Upper lobe of right lung (tissue), 1 donor: ENCODE data around the gene KPNB1. TPM values are rescaled to one million over a fixed set of nuclear protein-coding genes. Genes with fewer than 3 reads are reported as not detected.

ENCODE experiments used
- ATAC-seq: fragments of 200-7000 bp; cut with Tn5 transposase; one replicate; pipeline ENCODE4 v1.9.1; 2020; ENCODE audit warnings: mild to moderate bottlenecking, moderate library complexity
- DNase-seq: peaks from one replicate; pipeline ENCODE4 v3.0.0-alpha.2; 2020
- H3K27ac ChIP-seq: fragments of 200-600 bp; one replicate; pipeline ENCODE4 v1.8.0; 2022
- H3K27me3 ChIP-seq: fragments of 200-600 bp; one replicate; pipeline ENCODE4 v1.8.0; 2022; ENCODE audit warnings: mild to moderate bottlenecking
- H3K36me3 ChIP-seq: fragments of 200-600 bp; one replicate; pipeline ENCODE4 v1.8.0; 2022
- H3K4me1 ChIP-seq: fragments of 200-600 bp; one replicate; pipeline ENCODE4 v1.8.0; 2022
- H3K4me3 ChIP-seq: fragments of 200-600 bp; one replicate; pipeline ENCODE4 v1.8.0; 2022; ENCODE audit warnings: mild to moderate bottlenecking
- H3K9me3 ChIP-seq: fragments of 200-600 bp; one replicate; pipeline ENCODE4 v1.8.0; 2022
- CTCF ChIP-seq: fragments of 200-600 bp; IDR thresholded peaks from one replicate; pipeline ENCODE4 v1.8.0; 2022; ENCODE audit warnings: antibody characterized with exemption
- intact Hi-C: fragments of 100-400 bp; cut with DNase I; formaldehyde crosslinking; loops from one replicate; pipeline ENCODE4 v1.11.0; 2022
- total RNA-seq: library from RNA; stranded (reverse); fragmentation: NEBNext Ultra II Directional; extraction: Animal tissue kit (Norgen Biotek cat#: 25700); gene quantifications from one replicate; pipeline ENCODE4 v1.2.1, GENCODE V29; 2021
- donor health status: DM: no; HTN: yes; CAD: no; lungs with severe emphysema.

The KPNB1 gene
- total RNA-seq, 1 donor from 2014 or later = 196 TPM

- Histone ChIP-seq H3K4me3 (no peak overlapping the region), H3K36me3 (no peaks in the 10 kb centered on the region), H3K27ac (no peak overlapping the region), H3K27me3 (peaks cover 53% of the 10 kb centered on the region), H3K4me1 (peaks cover 8% of the 10 kb centered on the region), H3K9me3 (no peaks in the 10 kb centered on the region)
- ATAC-seq (no peak), DNase-seq (peak; percentile 45)
- intact Hi-C loops = no loop called here
- TF ChIP-seq CTCF = no peak
These were observed 81.0 kb downstream of the KPNB1 start for GRCh38 chr17:47730681-47731080.

GRCh38 chr17:47731396-47731795, 81.7 kb downstream of the KPNB1 start:
- no peak for TF ChIP-seq CTCF
- DNase-seq (peak; percentile 12), ATAC-seq (no peak)
- no peaks in the 10 kb centered on the region for H3K9me3 ChIP-seq
- H3K27ac ChIP-seq = no peak overlapping the region
- no peaks in the 10 kb centered on the region for H3K36me3 ChIP-seq
- intact Hi-C loops = no loop called here
- peaks cover 46% of the 10 kb centered on the region for H3K27me3 ChIP-seq
- no peak overlapping the region for H3K4me3 ChIP-seq
- H3K4me1 ChIP-seq = peaks cover 8% of the 10 kb centered on the region

GRCh38 chr17:47732399-47733046, 82.8 kb downstream of the KPNB1 start:
- no peaks in the 10 kb centered on the region for H3K36me3 ChIP-seq
- ATAC-seq = no peak
- H3K4me3 ChIP-seq = no peak overlapping the region
- intact Hi-C loops = no loop called here
- peaks cover 8% of the 10 kb centered on the region for H3K4me1 ChIP-seq
- peaks cover 46% of the 10 kb centered on the region for H3K27me3 ChIP-seq
- no peak overlapping the region for H3K27ac ChIP-seq
- peak; percentile 51 for DNase-seq
- no peak for TF ChIP-seq CTCF
- no peaks in the 10 kb centered on the region for H3K9me3 ChIP-seq

- peak within 1 kb of the TSS; percentile 43 for H3K4me3 ChIP-seq
- peaks cover 46% of the 10 kb centered on the region for H3K27me3 ChIP-seq
- no peaks in the 10 kb centered on the region for H3K36me3 ChIP-seq
- ATAC-seq = peak; percentile 81
- TF ChIP-seq CTCF = peak; percentile 21
- peak; percentile 84 for DNase-seq
- H3K27ac ChIP-seq = peak within 1 kb of the TSS; percentile 24
- H3K9me3 ChIP-seq = no peaks in the 10 kb centered on the region
- intact Hi-C loops = no loop called here
- peaks cover 8% of the 10 kb centered on the region for H3K4me1 ChIP-seq
These were observed 83.4 kb downstream of the KPNB1 start, which contains the start of gene TBX21 for GRCh38 chr17:47733047-47733673. TBX21 (plus strand) TSS chr17:47733236; CDS start chr17:47733455, 219 bp downstream.

GRCh38 chr17:47733674-47734410, 84.1 kb downstream of the KPNB1 start:
- Histone ChIP-seq H3K27ac (peak overlapping the region; percentile 24), H3K36me3 (no peaks in the 10 kb centered on the region), H3K4me3 (peak overlapping the region; percentile 43), H3K27me3 (peaks cover 46% of the 10 kb centered on the region), H3K9me3 (no peaks in the 10 kb centered on the region), H3K4me1 (peaks cover 8% of the 10 kb centered on the region)
- DNase-seq (peak; percentile 49), ATAC-seq (no peak)
- intact Hi-C loops = no loop called here
- TF ChIP-seq CTCF = no peak
